ENCODE measurements around the gene TRAPPC2.
A peak's percentile ranks its signal among the peaks of the same experiment; 100 is the strongest.

The TRAPPC2 gene

GRCh38 chrX:13734278-13735172 is at the start of gene TRAPPC2, which contains the start of gene OFD1:
TSS of gene TRAPPC2 (minus strand) at chrX:13734620. CDS start at chrX:13719963, 14,657 bp downstream.
TSS of gene OFD1 (plus strand) at chrX:13734748. CDS start at chrX:13735072, 324 bp downstream.
- peak; percentile 96 for DNase-seq

GRCh38 chrX:13780868-13781427 is 46.5 kb upstream of the TRAPPC2 start:
- DNase-seq, result no peak

DNA sequence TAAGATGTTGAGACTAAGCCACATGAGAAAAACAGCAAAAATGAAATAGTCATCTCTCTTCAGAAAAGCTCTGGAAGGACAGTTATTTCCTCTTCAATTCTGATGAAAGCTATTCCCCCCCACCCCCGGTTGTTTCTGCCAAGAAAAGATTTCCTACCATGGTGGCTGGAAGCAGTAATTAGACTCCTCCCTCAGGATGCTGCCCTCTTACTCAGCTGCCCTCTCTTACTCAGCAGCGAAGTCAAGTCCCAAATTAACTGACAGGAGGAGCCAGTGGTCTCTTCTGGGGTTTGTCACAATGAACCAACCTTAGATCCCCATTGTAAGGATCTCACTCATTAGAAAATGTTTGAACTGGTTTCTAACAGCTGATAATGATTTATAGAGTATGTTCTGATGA is 44.5 kb upstream of the TRAPPC2 start:
- peak; percentile 44 for DNase-seq

GRCh38 chrX:13776387-13776786 is 42.0 kb upstream of the TRAPPC2 start:
- DNase-seq, result no peak

DNA sequence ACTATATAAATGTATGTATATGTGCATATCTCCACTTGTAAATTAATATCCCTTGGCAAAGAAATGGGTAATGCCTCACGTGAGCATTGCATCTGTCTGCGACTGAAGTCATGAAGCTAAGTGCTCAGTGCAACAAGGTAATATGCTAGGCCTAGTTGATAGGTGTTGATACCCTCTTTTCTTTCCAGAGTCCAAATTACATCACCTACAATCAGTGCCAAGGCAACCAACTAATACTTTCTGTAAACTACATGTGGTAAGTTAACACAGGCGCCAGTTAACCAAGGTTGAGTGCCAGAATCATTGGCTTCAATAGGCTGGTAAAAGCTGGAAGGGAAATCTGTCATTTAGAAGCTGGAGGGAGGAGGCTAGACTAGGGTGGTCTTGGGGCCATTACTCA is 41.4 kb upstream of the TRAPPC2 start:
- no peak for DNase-seq

GRCh38 chrX:13774696-13775095 is 40.3 kb upstream of the TRAPPC2 start:
- no peak for DNase-seq

DNA sequence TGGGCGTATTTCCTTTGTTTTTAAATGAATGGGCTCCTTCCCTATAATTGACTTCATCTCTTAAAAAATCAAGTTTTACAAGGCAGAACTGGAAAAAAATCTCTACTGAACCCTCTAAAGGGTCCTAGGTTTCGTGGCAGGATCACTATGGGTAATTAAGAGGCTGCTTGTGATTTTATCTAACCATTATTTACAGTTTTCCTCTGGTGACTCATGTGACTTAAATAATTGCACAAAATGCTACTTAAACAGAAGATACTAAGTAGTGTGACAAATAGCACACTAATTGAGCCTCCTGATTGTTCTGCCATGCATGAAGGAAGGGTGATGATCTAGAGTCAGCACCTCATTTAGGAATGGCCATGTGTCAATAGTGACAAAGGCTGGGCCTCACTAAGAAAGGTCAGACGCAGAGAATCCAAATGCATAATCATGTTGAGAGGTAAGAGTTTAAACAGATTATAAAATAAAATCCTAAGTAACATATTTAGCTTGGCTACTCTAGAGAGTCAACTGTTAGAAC is 35.7 kb upstream of the TRAPPC2 start:
- DNase-seq, result no peak

DNA sequence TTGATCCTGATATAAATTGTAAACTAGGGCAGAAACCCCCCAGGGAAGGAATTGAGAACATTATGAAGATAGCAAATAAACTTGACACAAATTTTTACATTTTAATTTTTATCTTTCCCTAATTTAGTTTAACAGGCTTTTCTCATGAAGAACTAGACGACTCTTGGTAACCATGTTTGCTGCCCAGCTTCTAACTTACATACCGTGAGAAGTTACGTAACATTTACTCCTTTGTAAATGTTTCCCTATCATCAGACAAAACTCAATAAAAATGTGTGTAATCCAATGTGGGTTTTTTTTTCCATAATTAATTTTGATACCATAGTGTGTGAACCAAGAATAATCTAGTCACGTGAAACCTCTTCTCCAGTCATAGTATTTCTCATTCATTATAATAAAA is 34.5 kb upstream of the TRAPPC2 start:
- DNase-seq, result no peak

DNA sequence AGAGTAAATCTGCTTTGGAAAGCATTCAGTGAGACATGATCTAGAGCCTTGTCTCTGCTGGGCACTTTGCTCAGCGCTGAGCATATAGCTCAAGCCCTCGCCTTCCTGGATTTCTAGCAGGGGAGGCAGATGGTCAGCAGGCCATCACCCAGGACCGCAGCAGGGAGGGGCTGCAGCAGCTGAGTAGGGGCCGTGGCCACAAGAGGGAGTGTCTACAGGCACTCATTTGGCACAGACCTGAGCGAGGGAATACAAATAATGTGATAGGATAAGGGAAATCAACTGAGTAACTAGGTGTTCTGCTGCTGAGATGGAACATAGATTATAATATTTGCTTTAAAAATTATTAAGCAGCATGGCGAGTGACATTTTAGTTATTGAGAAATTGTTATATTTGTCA is 30.3 kb upstream of the TRAPPC2 start:
- peak; percentile 63 for DNase-seq

- DNase-seq, result no peak
Measured at GRCh38 chrX:13764281-13764680, 29.9 kb upstream of the TRAPPC2 start.

DNA sequence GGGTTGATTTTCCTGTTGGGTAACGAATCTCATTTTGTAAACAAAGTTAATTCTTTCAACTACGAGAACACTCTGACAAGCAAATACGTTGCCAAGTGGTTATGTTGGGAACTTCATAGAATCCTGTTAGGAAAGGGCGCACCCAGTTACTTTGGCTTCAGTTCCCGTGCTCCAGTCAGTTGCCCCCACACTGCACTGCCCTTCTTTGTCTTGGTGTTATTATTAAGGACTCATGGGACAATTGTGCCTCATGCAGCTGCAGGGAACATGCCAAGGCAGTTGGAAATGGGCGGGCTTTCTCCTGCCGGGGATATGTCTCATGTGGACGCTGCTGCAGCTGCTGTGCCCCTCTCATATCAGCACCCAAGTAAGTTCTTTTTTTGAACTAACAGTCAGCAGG is 29.1 kb upstream of the TRAPPC2 start:
- no peak for DNase-seq

DNA sequence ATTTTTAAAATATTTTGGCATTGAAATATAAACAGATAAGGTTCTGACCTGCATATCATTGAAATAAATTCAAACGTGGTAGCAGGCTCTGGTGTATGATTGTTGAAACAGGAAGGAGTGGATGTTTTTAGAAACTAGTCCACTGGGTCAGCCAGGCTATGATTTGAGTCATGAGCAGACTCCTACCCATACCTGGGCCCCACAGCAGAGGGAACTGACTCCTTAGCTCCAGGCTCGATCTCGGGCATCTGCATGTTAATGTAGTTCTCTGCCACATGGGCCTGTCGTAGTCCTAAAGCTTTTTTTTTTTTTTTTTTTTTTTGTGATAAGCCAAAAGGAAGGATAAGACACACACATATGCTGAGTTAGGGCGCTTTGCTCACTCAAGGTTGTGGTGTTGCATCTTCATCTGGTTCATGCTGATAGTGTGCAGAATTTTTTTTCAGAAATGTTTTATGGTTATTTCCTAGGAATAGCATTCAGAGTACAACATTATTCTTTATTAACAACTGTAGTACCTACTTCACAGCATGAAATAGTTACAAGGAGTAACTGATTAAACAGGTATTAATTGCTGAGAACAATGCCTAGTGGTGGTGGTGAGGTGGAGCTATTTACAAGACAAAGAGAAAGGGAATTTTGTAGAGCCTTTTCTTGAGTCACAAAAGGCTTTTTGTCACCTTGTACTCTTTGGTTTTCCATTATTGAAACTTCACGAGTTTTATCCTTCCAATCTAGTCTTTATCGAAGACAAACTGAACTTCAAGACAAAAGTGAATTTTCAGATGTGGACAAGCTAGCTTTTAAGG is 27.4 kb upstream of the TRAPPC2 start:
- DNase-seq, result no peak

- DNase-seq, result no peak
Measured at GRCh38 chrX:13760426-13760825, 26.0 kb upstream of the TRAPPC2 start.

DNA sequence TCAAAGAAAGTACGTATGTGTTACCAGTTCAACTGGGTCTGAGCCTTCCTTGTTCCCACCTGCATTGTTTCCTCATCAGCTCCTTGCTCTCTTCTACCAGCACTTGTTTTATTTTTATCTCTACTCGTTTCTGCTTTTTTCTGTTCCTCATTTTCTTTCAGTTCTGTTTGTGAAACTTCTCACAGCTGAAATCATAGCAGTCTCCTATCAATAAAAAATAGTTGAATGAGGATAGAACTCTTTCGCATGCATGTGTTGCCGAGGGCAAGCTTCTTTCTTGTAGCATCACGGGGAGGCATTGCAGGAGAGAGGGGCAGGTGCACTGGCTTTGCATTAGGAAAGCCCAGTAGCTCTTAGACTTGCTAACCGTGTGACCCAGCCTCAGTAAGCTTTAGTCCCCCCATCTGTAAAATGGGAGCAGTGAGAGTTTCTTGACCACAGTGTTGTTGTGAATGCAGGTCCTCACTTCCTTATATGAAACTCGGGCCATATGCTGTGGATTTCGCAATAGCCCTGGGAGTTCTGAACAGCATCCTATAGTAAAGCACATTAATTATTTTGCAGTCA is 24.8 kb upstream of the TRAPPC2 start:
- no peak for DNase-seq

DNA sequence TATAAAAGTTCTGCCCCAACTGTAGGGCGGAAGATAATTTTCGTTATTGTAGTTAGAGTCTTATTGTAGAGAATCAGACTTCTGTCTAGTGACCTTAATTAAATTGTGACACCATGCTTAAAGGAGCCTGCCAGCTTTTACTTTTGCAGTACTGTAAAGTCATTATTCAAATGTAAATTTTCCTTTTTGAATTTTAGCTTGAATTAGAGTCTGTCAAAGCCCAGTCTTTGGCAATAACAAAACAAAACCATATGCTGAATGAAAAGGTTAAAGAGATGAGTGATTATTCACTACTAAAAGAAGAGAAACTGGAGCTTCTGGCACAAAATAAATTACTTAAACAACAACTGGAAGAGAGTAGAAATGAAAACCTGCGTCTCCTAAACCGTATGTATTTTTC is 22.0 kb upstream of the TRAPPC2 start:
- no peak for DNase-seq

- no peak for DNase-seq
Measured at GRCh38 chrX:13755254-13755653, 20.8 kb upstream of the TRAPPC2 start.

GRCh38 chrX:13754765-13755164 is 20.3 kb upstream of the TRAPPC2 start:
- no peak for DNase-seq

- DNase-seq, result no peak
Measured at GRCh38 chrX:13752646-13753045, 18.2 kb upstream of the TRAPPC2 start.

- DNase-seq, result no peak
Measured at GRCh38 chrX:13752141-13752540, 17.7 kb upstream of the TRAPPC2 start.

GRCh38 chrX:13750812-13751211 is 16.4 kb upstream of the TRAPPC2 start:
- no peak for DNase-seq

DNA sequence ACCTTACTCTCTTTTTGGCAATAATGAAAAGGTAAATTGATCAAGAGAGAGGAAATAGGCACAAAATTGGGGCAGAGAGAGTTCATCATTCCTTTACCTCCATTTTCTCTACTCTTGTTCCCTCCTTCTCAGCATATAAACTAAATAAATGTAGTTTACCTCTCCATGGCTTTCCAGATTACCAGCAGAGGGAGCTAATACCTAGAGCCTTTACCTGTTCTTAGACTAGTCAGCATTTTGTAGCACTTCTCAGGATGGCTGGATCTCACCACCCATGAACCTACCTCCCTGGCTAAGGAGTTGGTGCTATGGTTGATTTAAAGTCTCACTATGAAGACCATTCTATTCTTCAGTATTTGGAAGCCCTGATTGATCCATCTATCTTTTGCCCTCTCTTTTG is 15.8 kb upstream of the TRAPPC2 start:
- no peak for DNase-seq

- no peak for DNase-seq
Measured at GRCh38 chrX:13748486-13748885, 14.1 kb upstream of the TRAPPC2 start.

GRCh38 chrX:13747836-13748235 is 13.4 kb upstream of the TRAPPC2 start:
- no peak for DNase-seq

All from femur (tissue), 1 donor.